ENCODE data around the gene MEIOC.
A peak's percentile ranks its signal among the peaks of the same experiment; 100 is the strongest.

Gene MEIOC

DNA sequence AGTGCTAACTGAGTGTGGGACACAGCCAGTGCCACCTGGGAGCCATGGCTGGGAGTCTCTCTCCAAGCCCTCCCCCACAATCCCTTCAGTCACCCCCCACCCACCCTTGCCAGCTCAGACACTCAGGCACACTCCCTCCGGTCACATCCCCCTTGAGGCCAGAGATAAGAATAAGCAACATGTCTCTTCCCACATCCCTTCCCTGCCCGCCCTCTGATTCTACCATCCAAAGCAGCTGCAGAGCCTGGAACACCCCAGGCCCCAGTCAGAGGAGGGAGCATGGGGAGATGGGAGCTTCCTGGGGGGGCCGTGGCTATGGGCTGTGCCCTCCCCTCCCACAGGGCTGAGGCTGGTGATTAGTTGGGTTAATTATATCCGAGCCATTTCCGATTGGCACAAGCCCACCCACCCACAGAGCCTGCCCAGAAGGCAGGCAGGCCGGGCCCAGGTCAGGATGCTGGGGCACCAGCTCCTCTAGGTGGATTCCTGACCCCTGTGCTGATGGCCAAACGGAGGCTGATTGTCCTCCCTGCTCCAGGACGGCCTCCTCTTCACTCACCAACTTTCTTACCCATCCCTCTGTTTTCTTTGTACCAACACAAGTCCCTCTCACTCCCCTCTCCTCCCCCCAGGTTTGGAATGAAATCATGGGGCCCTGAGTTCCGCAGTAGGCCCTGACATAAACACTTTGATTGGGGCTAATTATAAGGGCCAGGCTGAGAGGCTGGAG is 28.6 kb upstream of the MEIOC start:
- TF ChIP-seq, protein P1, sequence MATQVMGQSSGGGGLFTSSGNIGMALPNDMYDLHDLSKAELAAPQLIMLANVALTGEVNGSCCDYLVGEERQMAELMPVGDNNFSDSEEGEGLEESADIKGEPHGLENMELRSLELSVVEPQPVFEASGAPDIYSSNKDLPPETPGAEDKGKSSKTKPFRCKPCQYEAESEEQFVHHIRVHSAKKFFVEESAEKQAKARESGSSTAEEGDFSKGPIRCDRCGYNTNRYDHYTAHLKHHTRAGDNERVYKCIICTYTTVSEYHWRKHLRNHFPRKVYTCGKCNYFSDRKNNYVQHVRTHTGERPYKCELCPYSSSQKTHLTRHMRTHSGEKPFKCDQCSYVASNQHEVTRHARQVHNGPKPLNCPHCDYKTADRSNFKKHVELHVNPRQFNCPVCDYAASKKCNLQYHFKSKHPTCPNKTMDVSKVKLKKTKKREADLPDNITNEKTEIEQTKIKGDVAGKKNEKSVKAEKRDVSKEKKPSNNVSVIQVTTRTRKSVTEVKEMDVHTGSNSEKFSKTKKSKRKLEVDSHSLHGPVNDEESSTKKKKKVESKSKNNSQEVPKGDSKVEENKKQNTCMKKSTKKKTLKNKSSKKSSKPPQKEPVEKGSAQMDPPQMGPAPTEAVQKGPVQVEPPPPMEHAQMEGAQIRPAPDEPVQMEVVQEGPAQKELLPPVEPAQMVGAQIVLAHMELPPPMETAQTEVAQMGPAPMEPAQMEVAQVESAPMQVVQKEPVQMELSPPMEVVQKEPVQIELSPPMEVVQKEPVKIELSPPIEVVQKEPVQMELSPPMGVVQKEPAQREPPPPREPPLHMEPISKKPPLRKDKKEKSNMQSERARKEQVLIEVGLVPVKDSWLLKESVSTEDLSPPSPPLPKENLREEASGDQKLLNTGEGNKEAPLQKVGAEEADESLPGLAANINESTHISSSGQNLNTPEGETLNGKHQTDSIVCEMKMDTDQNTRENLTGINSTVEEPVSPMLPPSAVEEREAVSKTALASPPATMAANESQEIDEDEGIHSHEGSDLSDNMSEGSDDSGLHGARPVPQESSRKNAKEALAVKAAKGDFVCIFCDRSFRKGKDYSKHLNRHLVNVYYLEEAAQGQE (IDR thresholded peaks at IDR 0.05; ENCODE audit: insufficient read depth in 1 of 2, low read depth in 2 of 2, low read length in 2 of 2): no peak
- no peak for TF ChIP-seq SIN3A (IDR thresholded peaks at IDR 0.05; ENCODE audit: borderline replicate concordance, insufficient read depth, low read length)
- no peak for TF ChIP-seq POLR2AphosphoS5 (IDR thresholded peaks at IDR 0.05; ENCODE audit: low read depth, low read length)
- TF ChIP-seq FOXP2 (optimal IDR thresholded peaks at IDR 0.05; ENCODE audit: borderline replicate concordance, extremely low read depth, extremely low read length, insufficient read depth): no peak
- TF ChIP-seq TAF1 (IDR thresholded peaks at IDR 0.05; ENCODE audit: borderline replicate concordance, insufficient read depth, low read length): no peak

DNA sequence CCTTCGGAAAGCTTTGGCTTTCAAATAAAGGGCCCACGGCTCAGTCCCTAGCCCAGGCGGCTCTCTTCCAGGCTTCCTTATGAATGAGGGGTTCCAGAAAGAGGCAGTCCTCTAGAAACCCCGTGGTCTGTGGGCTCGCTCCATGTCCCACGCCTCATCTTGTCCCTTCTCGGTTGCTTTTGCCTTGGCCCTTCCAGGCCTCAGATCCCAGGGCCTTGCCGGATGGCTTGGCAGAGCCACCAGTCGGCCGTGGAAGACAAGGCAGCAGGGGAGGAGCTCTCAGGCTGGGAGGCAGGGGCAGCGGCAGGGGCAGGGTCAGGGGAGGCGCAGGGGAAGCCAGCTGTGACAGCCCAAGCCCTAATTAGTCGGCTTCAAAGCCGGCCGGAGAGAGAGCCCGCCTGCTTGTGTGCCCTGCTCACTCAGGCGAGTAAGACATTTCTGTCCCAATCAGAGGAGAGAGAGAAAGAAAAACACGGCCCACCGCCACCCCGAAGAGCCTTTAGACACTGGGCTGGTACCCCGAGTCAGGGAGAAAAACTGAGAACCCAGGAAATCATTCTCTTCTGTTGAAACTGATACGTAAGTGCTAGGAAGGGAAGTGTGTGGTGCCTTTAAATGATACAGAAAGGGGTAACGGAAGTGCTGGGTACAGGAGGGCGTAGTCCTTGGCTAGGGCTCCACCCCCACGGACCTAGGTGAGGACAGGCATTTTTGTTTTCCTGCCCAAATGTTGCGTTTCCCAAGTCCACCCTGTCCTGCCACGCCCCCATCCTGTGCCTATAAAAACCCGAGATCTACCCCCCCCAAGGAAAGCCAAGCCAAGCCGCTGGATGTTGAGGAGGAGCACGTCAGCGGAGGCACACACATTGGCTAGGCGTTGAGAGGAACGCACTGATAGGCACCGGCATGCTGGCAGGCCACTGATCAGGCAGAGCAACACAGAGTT is 27.8 kb upstream of the MEIOC start:
- TF ChIP-seq TAF1 (IDR thresholded peaks at IDR 0.05; ENCODE audit: borderline replicate concordance, insufficient read depth, low read length): no peak
- TF ChIP-seq SIN3A (IDR thresholded peaks at IDR 0.05; ENCODE audit: borderline replicate concordance, insufficient read depth, low read length): no peak
- peak; percentile 50 for TF ChIP-seq FOXP2 (optimal IDR thresholded peaks at IDR 0.05; ENCODE audit: borderline replicate concordance, extremely low read depth, extremely low read length, insufficient read depth)
- peak; percentile 55; the same call in 1 of the 2 replicates for TF ChIP-seq POLR2AphosphoS5 (IDR thresholded peaks at IDR 0.05; ENCODE audit: low read depth, low read length)
- TF ChIP-seq, protein P1 (IDR thresholded peaks at IDR 0.05; ENCODE audit: insufficient read depth in 1 of 2, low read depth in 2 of 2, low read length in 2 of 2): peak in 1 of 2 experiments; percentile 9; a peak in 1 of 4 replicates

DNA sequence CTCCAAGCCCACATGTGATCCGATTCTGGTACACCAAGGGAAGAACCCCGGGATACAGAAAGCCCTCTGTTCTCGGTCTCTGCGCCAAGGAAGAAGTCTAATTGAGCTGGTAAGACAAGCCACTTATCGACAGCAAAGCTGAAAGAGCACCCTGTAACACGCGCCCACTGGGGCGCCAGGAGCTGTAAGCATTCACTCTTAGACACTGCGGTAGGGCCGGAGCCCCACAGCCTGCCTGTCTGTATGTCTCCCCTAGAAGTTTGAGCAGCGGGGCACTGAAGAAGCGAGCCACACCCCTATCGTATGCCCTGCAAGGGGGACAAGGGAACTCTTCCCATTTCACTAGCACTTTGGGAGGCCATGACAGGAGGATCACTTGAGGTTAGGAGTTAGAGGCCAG is 27.0 kb upstream of the MEIOC start:
- TF ChIP-seq, protein P1 (IDR thresholded peaks at IDR 0.05; ENCODE audit: insufficient read depth in 1 of 2, low read depth in 2 of 2, low read length in 2 of 2): no peak
- TF ChIP-seq POLR2AphosphoS5 (IDR thresholded peaks at IDR 0.05; ENCODE audit: low read depth, low read length) (no peak), FOXP2 (optimal IDR thresholded peaks at IDR 0.05; ENCODE audit: borderline replicate concordance, extremely low read depth, extremely low read length, insufficient read depth) (no peak), TAF1 (IDR thresholded peaks at IDR 0.05; ENCODE audit: borderline replicate concordance, insufficient read depth, low read length) (no peak), SIN3A (IDR thresholded peaks at IDR 0.05; ENCODE audit: borderline replicate concordance, insufficient read depth, low read length) (no peak)

DNA sequence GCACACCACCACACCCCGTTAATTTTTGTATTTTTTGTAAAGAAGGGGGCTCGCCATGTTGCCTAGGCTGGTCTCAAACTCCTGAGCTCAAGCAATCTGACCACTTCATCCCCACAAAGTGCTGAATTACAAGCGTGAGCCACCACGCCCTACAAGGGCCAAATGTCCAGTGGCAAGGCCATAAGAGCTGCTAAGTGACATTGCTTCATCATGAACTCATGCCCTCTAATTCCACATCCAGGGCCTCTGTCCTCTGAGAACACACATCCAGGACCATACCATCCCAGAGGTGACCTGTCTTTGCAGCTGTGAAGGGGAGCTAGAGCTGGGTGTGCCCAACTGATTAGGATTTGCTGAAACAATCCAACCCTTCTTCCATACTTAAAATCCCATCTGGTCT is 25.6 kb upstream of the MEIOC start:
- TF ChIP-seq TAF1 (IDR thresholded peaks at IDR 0.05; ENCODE audit: borderline replicate concordance, insufficient read depth, low read length) (no peak), SIN3A (IDR thresholded peaks at IDR 0.05; ENCODE audit: borderline replicate concordance, insufficient read depth, low read length) (no peak), POLR2AphosphoS5 (IDR thresholded peaks at IDR 0.05; ENCODE audit: low read depth, low read length) (no peak), FOXP2 (optimal IDR thresholded peaks at IDR 0.05; ENCODE audit: borderline replicate concordance, extremely low read depth, extremely low read length, insufficient read depth) (no peak)
- TF ChIP-seq, protein P1 (IDR thresholded peaks at IDR 0.05; ENCODE audit: insufficient read depth in 1 of 2, low read depth in 2 of 2, low read length in 2 of 2): no peak

All from PFSK-1 (cell line).